BLaER1 (cell line): Measurements from ENCODE around the gene NOTCH1.
A peak's percentile ranks its signal among the peaks of the same experiment; 100 is the strongest.
"Not testable (repeated sequence)": the region's sequence is repeated elsewhere in the genome, so short reads cannot be mapped to it uniquely, and the experiment has no call there.

Experiments
- H3K27ac ChIP-seq: shearing (Covaris generic); formaldehyde crosslinking; 2 replicates; pipeline ENCODE4 v1.8.1; 2022
- H3K27me3 ChIP-seq: shearing (Covaris generic); formaldehyde crosslinking; 2 replicates; pipeline ENCODE4 v1.8.1; 2022
- H3K36me3 ChIP-seq: shearing (Covaris generic); formaldehyde crosslinking; 2 replicates; pipeline ENCODE4 v1.8.1; 2022
- H3K4me1 ChIP-seq: shearing (Covaris generic); formaldehyde crosslinking; 2 replicates; pipeline ENCODE4 v1.8.1; 2022
- H3K4me2 ChIP-seq: shearing (Covaris generic); formaldehyde crosslinking; 2 replicates; pipeline ENCODE4 v1.8.1; 2022
- H3K4me3 ChIP-seq: shearing (Covaris generic); formaldehyde crosslinking; 2 replicates; pipeline ENCODE4 v1.8.1; 2022
- H3K9ac ChIP-seq: shearing (Covaris generic); formaldehyde crosslinking; 2 replicates; pipeline ENCODE4 v1.8.1; 2022
- H3K9me3 ChIP-seq: shearing (Covaris generic); formaldehyde crosslinking; 2 replicates; pipeline ENCODE4 v1.8.1; 2022
- H4K20me1 ChIP-seq: shearing (Covaris generic); formaldehyde crosslinking; 2 replicates; pipeline ENCODE4 v1.8.1; 2022
- Cebpa-rat ChIP-seq: shearing (Covaris generic); IDR thresholded peaks from 2 replicates; pipeline ENCODE4 v1.8.1; 2022

The NOTCH1 gene

DNA sequence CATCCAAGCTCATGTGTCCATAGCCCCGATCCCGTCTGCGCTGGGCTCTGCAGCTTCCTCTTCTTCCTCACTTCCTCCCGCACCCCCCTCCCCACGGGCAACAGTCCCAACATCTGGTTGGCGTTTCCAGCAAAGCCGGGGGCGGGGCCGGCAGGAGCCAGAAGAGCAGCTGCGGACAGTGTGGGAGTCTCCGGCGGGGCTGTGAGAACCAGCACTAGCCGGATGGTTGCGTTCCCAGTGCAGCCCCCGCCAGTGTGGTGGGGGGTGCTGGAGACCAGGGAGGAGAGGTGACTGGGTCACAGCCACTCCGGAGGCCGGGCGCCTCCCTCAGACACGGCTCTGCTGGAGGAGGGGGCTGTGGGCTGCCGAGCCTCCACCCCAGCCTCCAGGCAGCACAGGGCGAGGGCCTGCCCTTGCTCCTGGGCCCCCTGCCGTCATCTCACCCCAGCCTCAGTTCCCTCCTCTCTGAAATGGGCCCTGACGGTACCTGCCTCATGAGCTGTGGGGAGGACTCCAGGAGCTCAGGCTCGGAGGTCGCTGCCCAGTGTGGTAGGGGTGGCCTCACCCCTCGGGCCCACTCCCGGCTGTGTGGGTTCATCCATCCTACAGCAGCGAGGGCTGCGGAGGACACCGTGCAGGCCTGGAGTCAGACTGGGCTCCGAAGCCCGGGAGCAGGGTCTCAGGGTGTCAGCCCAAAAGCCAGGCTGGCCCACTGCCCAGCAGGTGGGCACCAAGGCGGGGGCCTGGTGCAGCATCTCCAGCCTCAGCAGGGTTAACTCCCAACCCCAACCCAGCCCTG is 41.5 kb upstream of the NOTCH1 start:
- peaks cover 7% of the 10 kb centered on the region; the same call in 1 of the 2 replicates for H3K9me3 ChIP-seq
- H3K27ac ChIP-seq = peak overlapping the region; percentile 80
- H3K27me3 ChIP-seq = no peaks in the 10 kb centered on the region
- H3K36me3 ChIP-seq = no peaks in the 10 kb centered on the region
- peak overlapping the region; percentile 98 for H3K4me2 ChIP-seq
- no peak for TF ChIP-seq Cebpa-rat
- H3K4me3 ChIP-seq = peak overlapping the region; percentile 59
- H3K9ac ChIP-seq = peak overlapping the region; percentile 69
- peaks cover 99% of the 10 kb centered on the region for H3K4me1 ChIP-seq
- no peaks in the 10 kb centered on the region for H4K20me1 ChIP-seq

- Histone ChIP-seq H3K4me2 (peak overlapping the region; percentile 98), H3K9me3 (peaks cover under 1% of the 10 kb centered on the region; the same call in 1 of the 2 replicates), H3K4me1 (peaks cover 99% of the 10 kb centered on the region), H3K27me3 (no peaks in the 10 kb centered on the region), H3K4me3 (no peak overlapping the region), H4K20me1 (no peaks in the 10 kb centered on the region), H3K36me3 (no peaks in the 10 kb centered on the region), H3K27ac (peak overlapping the region; percentile 80), H3K9ac (peak overlapping the region; percentile 69; the same call in 1 of the 2 replicates)
- no peak for TF ChIP-seq Cebpa-rat
These were observed 40.6 kb upstream of the NOTCH1 start for GRCh38 chr9:136586391-136586953.

- no peaks in the 10 kb centered on the region for H4K20me1 ChIP-seq
- peak overlapping the region; percentile 98 for H3K4me2 ChIP-seq
- H3K9ac ChIP-seq = peak overlapping the region; percentile 57; the same call in 1 of the 2 replicates
- no peak for TF ChIP-seq Cebpa-rat
- H3K27me3 ChIP-seq = no peaks in the 10 kb centered on the region
- peaks cover 94% of the 10 kb centered on the region for H3K4me1 ChIP-seq
- no peaks in the 10 kb centered on the region for H3K9me3 ChIP-seq
- H3K27ac ChIP-seq = peak overlapping the region; percentile 72
- no peaks in the 10 kb centered on the region for H3K36me3 ChIP-seq
- H3K4me3 ChIP-seq = no peak overlapping the region
These were observed 39.8 kb upstream of the NOTCH1 start for GRCh38 chr9:136585531-136586120.

DNA sequence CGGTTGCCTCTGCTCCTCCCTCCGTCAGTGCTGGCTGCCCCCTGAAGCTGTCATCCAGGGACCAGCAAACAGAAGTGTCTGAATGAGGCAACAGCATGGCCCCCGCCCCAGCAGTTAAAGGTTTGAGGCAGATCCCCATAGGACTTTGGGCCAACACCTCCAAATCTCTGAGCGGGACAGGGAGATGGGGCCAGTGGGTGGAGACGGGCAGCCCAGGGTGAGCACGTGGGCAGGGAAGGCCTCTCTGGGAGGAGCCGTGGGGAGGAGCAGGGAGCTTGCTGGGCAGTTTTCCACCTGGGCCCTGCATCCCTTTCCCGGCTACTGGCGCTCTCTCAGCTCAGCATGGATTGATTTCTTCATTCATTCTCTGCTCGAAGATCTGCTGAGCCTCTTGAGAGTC is 39.1 kb upstream of the NOTCH1 start:
- no peaks in the 10 kb centered on the region for H3K9me3 ChIP-seq
- no peaks in the 10 kb centered on the region for H3K27me3 ChIP-seq
- H3K36me3 ChIP-seq = no peaks in the 10 kb centered on the region
- peaks cover 88% of the 10 kb centered on the region for H3K4me1 ChIP-seq
- H3K27ac ChIP-seq = peak overlapping the region; percentile 72
- H4K20me1 ChIP-seq = no peaks in the 10 kb centered on the region
- TF ChIP-seq Cebpa-rat = no peak
- H3K9ac ChIP-seq = peak overlapping the region; percentile 57; the same call in 1 of the 2 replicates
- peak overlapping the region; percentile 23; the same call in 1 of the 2 replicates for H3K4me3 ChIP-seq
- peak overlapping the region; percentile 98 for H3K4me2 ChIP-seq

- Histone ChIP-seq H3K27me3 (no peaks in the 10 kb centered on the region), H3K4me2 (peak overlapping the region; percentile 98), H3K9me3 (no peaks in the 10 kb centered on the region), H3K9ac (peak overlapping the region; percentile 57), H3K36me3 (no peaks in the 10 kb centered on the region), H3K4me3 (peak overlapping the region; percentile 23), H4K20me1 (no peaks in the 10 kb centered on the region), H3K4me1 (peaks cover 88% of the 10 kb centered on the region), H3K27ac (peak overlapping the region; percentile 72)
- TF ChIP-seq Cebpa-rat = no peak
These were observed 38.6 kb upstream of the NOTCH1 start for GRCh38 chr9:136584401-136584932.

- H3K27ac ChIP-seq = peak overlapping the region; percentile 72; the same call in 1 of the 2 replicates
- no peak overlapping the region for H3K4me3 ChIP-seq
- no peaks in the 10 kb centered on the region for H3K9me3 ChIP-seq
- peaks cover 88% of the 10 kb centered on the region for H3K4me1 ChIP-seq
- no peaks in the 10 kb centered on the region for H3K36me3 ChIP-seq
- H3K27me3 ChIP-seq = no peaks in the 10 kb centered on the region
- no peak for TF ChIP-seq Cebpa-rat
- H3K4me2 ChIP-seq = peak overlapping the region; percentile 98
- no peaks in the 10 kb centered on the region for H4K20me1 ChIP-seq
- H3K9ac ChIP-seq = peak overlapping the region; percentile 57; the same call in 1 of the 2 replicates
These were observed 37.3 kb upstream of the NOTCH1 start for GRCh38 chr9:136582977-136583735.

DNA sequence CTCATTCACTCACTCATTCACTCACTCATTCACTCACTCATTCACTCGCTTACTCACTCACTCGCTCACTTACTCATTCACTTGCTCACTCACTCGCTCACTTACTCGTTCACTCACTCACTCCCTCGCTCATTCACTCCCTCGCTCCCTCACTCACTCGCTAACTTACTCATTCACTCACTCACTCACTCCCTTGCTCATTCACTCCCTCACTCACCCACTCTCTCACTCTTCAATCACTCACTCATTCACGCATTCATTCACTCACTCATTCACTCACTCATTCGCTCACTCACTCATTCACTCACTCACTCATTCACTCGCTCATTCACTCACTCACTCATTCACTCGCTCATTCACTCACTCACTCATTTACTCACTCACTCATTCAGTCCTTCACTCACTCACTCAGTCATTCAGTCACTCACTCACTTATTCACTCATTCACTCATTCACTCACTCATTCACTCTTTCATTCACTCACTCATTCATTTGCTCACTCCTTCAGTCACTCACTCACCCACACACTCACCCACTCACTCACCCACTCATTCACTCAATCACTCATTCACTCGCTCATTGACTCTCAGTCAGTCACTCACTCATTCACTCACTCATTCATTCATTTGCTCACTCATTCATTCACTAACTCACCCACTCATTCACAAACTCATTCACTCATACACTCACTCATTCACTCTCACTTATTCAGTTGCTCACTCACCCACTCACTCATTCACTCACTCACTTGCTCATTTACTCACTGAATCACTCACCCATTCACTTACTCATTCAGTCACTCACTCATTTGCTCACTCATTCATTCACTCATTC is 36.0 kb upstream of the NOTCH1 start:
- Histone ChIP-seq H4K20me1 (no peaks in the 10 kb centered on the region), H3K9ac (no peak overlapping the region), H3K9me3 (no peaks in the 10 kb centered on the region), H3K27me3 (no peaks in the 10 kb centered on the region), H3K4me2 (no peak overlapping the region; the same call in 1 of the 2 replicates), H3K36me3 (no peaks in the 10 kb centered on the region), H3K4me3 (no peak overlapping the region), H3K4me1 (peaks cover 89% of the 10 kb centered on the region), H3K27ac (no peak overlapping the region)
- TF ChIP-seq Cebpa-rat = no peak

DNA sequence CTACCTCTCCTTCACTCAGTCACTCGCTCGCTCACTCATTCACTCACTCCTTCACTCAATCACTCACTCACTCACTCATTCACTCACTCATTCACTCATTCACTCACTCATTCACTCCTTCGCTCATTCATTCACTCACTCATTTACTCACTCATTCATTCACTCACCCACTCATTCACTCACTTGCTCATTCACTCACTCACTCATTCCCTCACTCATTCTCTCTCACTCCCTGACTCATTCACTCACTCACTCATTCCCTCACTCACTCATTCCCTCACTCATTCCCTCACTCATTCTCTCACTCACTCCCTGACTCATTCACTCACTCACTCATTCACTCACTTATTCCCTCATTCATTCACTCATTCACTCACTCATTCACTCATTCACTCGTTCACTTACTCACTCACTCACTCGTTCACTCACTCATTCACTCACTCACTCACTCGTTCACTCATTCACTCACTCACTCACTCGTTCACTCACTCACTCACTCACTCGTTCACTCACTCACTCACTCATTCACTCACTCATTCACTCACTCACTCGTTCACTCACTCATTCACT is 33.9 kb upstream of the NOTCH1 start:
- not testable (repeated sequence) for H3K9me3 ChIP-seq, H3K36me3 ChIP-seq, H4K20me1 ChIP-seq, H3K27me3 ChIP-seq, H3K27ac ChIP-seq, H3K9ac ChIP-seq, H3K4me3 ChIP-seq
- peaks cover 84% of the 10 kb centered on the region for H3K4me1 ChIP-seq
- H3K4me2 ChIP-seq = peak overlapping the region; percentile 79
